ENCODE data around the gene SLC6A4.
A peak's percentile ranks its signal among the peaks of the same experiment; 100 is the strongest.

Gene SLC6A4

GRCh38 chr17:30271102-30271501 is 35.6 kb upstream of the SLC6A4 start:
- TF ChIP-seq CTCF (IDR thresholded peaks at IDR 0.05; ENCODE audit: insufficient read depth, low read depth, low read length, missing control alignments): no peak
- H3K4me3 ChIP-seq (ENCODE audit: low read length): no peak overlapping the region
- DNase-seq (ENCODE audit: low read depth): no peak

GRCh38 chr17:30267625-30268024 is 32.1 kb upstream of the SLC6A4 start:
- TF ChIP-seq CTCF (IDR thresholded peaks at IDR 0.05; ENCODE audit: insufficient read depth, low read depth, low read length, missing control alignments): no peak
- no peak overlapping the region for H3K4me3 ChIP-seq (ENCODE audit: low read length)
- DNase-seq (ENCODE audit: low read depth): no peak

- no peak for DNase-seq (ENCODE audit: low read depth)
- H3K4me3 ChIP-seq (ENCODE audit: low read length): no peak overlapping the region
- TF ChIP-seq CTCF (IDR thresholded peaks at IDR 0.05; ENCODE audit: insufficient read depth, low read depth, low read length, missing control alignments): no peak
Measured at GRCh38 chr17:30263552-30264333, 28.2 kb upstream of the SLC6A4 start.

GRCh38 chr17:30256756-30257506 is 21.4 kb upstream of the SLC6A4 start:
- no peak overlapping the region for H3K4me3 ChIP-seq (ENCODE audit: low read length)
- peak; percentile 27 for DNase-seq (ENCODE audit: low read depth)
- no peak for TF ChIP-seq CTCF (IDR thresholded peaks at IDR 0.05; ENCODE audit: insufficient read depth, low read depth, low read length, missing control alignments)

- H3K4me3 ChIP-seq (ENCODE audit: low read length): no peak overlapping the region
- no peak for DNase-seq (ENCODE audit: low read depth)
- TF ChIP-seq CTCF (IDR thresholded peaks at IDR 0.05; ENCODE audit: insufficient read depth, low read depth, low read length, missing control alignments): no peak
Measured at GRCh38 chr17:30254150-30254549, 18.7 kb upstream of the SLC6A4 start.

- TF ChIP-seq CTCF (IDR thresholded peaks at IDR 0.05; ENCODE audit: insufficient read depth, low read depth, low read length, missing control alignments): no peak
- no peak for DNase-seq (ENCODE audit: low read depth)
- no peak overlapping the region for H3K4me3 ChIP-seq (ENCODE audit: low read length)
Measured at GRCh38 chr17:30253312-30253711, 17.8 kb upstream of the SLC6A4 start.
